Endothelial cell of umbilical vein (primary cell): ENCODE results near the gene ARMH3. TPM values are rescaled to one million over a fixed set of nuclear protein-coding genes. Genes with fewer than 3 reads are reported as not detected.

Source experiments
- BruUV-seq: library from RNA; stranded (reverse); fragments of 400-500 nt; replicated peaks from 2 replicates; lab custom pipeline; 2021; lab: Mats Ljungman, UMichigan
- CTCF ChIA-PET: fragments of 300-600, 350-600 bp; sonication (Branson Sonifier 250); formaldehyde crosslinking; loops from one replicate; lab custom pipeline; 2021; ENCODE audit warnings: antibody characterized with exemption, inconsistent platforms; lab: Charles Lee
- POLR2A ChIA-PET: fragments of 300-600, 350-600 bp; sonication (Branson Sonifier 250); formaldehyde crosslinking; loops from one replicate; lab custom pipeline; 2021; ENCODE audit warnings: antibody characterized with exemption, inconsistent platforms; lab: Charles Lee
- DNase-seq: peaks from one replicate; pipeline ENCODE4 v3.0.0-alpha.2; 2011; ENCODE audit warnings: low read depth, low spot score
- FAIRE-seq: peaks from 2 replicates; lab custom pipeline; 2011; peaks lifted over from hg19 to GRCh38; lab: Jason Lieb, UNC
- H2AFZ ChIP-seq: 2 replicates; pipeline ENCODE4 v1.6.0; 2012; ENCODE audit warnings: low read depth, low read length, control low read depth, inconsistent platforms
- H3K27ac ChIP-seq: 2 replicates; pipeline ENCODE4 v1.5.1; 2011; ENCODE audit warnings: low read depth, mild to moderate bottlenecking, control low read depth, low read length, moderate library complexity; ENCODE audit not compliant: insufficient read depth
- H3K27me3 ChIP-seq, 2 experiments: 2 replicates each; pipeline versions ENCODE4 v1.6.0 to v1.6.1; 2011; ENCODE audit warnings: low read length in 2 of 2, mixed read lengths in 1 of 2; ENCODE audit not compliant: control insufficient read depth in 2 of 2, insufficient read depth in 2 of 2
- H3K36me3 ChIP-seq, 2 experiments: 2 replicates in 1 of 2; 3 replicates in 1 of 2; pipeline ENCODE4 v1.5.1; 2011; ENCODE audit warnings: low read length in 2 of 2, mild to moderate bottlenecking in 1 of 2, moderate library complexity in 1 of 2; ENCODE audit not compliant: control insufficient read depth in 2 of 2, insufficient read depth in 2 of 2; ENCODE audit errors: extremely low read depth in 1 of 2
- H3K4me1 ChIP-seq: 3 replicates; pipeline ENCODE4 v1.5.1; 2011; ENCODE audit warnings: mild to moderate bottlenecking, low read length; ENCODE audit not compliant: control insufficient read depth, insufficient read depth; ENCODE audit errors: extremely low read depth
- H3K4me2 ChIP-seq: 2 replicates; pipeline ENCODE4 v1.6.1; 2011; ENCODE audit warnings: low read length, control low read depth, mixed read lengths; ENCODE audit not compliant: insufficient read depth
- H3K4me3 ChIP-seq, 3 experiments: fragments of 200-600 bp in 1 of 3; sonication (generic), shearing (Covaris generic) in 1 of 3; replicated peaks in 1 of 3; 2 replicates each; pipeline ENCODE4 v1.5.1; 2011 to 2016; ENCODE audit warnings: control low read depth in 3 of 3, low read length in 3 of 3, mild to moderate bottlenecking in 2 of 3, inconsistent platforms in 1 of 3, low read depth in 1 of 3, moderate library complexity in 1 of 3; ENCODE audit not compliant: insufficient read depth in 1 of 3
- H3K79me2 ChIP-seq: 2 replicates; pipeline ENCODE4 v1.6.0; 2012; ENCODE audit warnings: low read length, inconsistent platforms; ENCODE audit not compliant: control insufficient read depth, insufficient read depth
- H3K9ac ChIP-seq: replicated peaks from 2 replicates; pipeline ENCODE3; 2011; ENCODE audit warnings: low read length, control low read depth; ENCODE audit not compliant: insufficient read depth; ENCODE audit errors: extremely low read depth
- H3K9me1 ChIP-seq: replicated peaks from 3 replicates; pipeline ENCODE4 v1.6.0; 2011; ENCODE audit warnings: mild to moderate bottlenecking, low read length; ENCODE audit not compliant: control insufficient read depth, insufficient read depth; ENCODE audit errors: extremely low read depth
- H3K9me3 ChIP-seq: replicated peaks from 2 replicates; pipeline ENCODE4 v1.5.1; 2012; ENCODE audit warnings: low read length, inconsistent platforms; ENCODE audit not compliant: control insufficient read depth, insufficient read depth
- H4K20me1 ChIP-seq: replicated peaks from 2 replicates; pipeline ENCODE3; 2011; ENCODE audit warnings: mild to moderate bottlenecking, low read length; ENCODE audit not compliant: control insufficient read depth, insufficient read depth; ENCODE audit errors: extremely low read depth
- CTCF ChIP-seq, 2 donors: IDR thresholded peaks; 1 replicate in 1 of 2; 2 replicates in 1 of 2; pipeline ENCODE4 v1.5.1; 2011; ENCODE audit warnings: low read length in 2 of 2, mild to moderate bottlenecking in 2 of 2, moderate library complexity in 2 of 2, control low read depth in 1 of 2, inconsistent platforms in 1 of 2, low read depth in 1 of 2; ENCODE audit not compliant: insufficient read depth in 1 of 2; ENCODE audit errors: extremely low read depth in 1 of 2
- EZH2 ChIP-seq: IDR thresholded peaks from 2 replicates; pipeline ENCODE4 v1.6.1; 2012; ENCODE audit warnings: borderline replicate concordance, low read depth, mild to moderate bottlenecking, moderate library complexity, low read length, inconsistent platforms; ENCODE audit not compliant: severe bottlenecking
- FOS ChIP-seq: IDR thresholded peaks from 2 replicates; pipeline ENCODE4 v1.6.1; 2011; ENCODE audit warnings: mild to moderate bottlenecking, low read length, moderate library complexity, borderline replicate concordance; ENCODE audit not compliant: insufficient read depth
- GATA2 ChIP-seq: IDR thresholded peaks from 2 replicates; pipeline ENCODE4 v1.7.0; 2011; ENCODE audit warnings: low read depth, mild to moderate bottlenecking, moderate library complexity, mixed read lengths, low read length; ENCODE audit not compliant: insufficient read length, insufficient read depth
- JUN ChIP-seq: IDR thresholded peaks from 2 replicates; pipeline ENCODE4 v1.6.1; 2011; ENCODE audit warnings: borderline replicate concordance, low read depth; ENCODE audit not compliant: insufficient read length, insufficient read depth
- MAX ChIP-seq: IDR thresholded peaks from 2 replicates; pipeline ENCODE4 v1.6.1; 2011; ENCODE audit not compliant: insufficient read depth, insufficient read length
- MYC ChIP-seq: IDR thresholded peaks from one replicate; pipeline ENCODE4 v1.6.1; 2011; ENCODE audit warnings: mild to moderate bottlenecking, low read depth, low read length
- POLR2A ChIP-seq: IDR thresholded peaks from 2 replicates; pipeline ENCODE4 v1.6.1; 2012; ENCODE audit warnings: low read depth, mild to moderate bottlenecking, control low read depth, low read length
- POLR2AphosphoS5 ChIP-seq: IDR thresholded peaks from 2 replicates; pipeline ENCODE4 v1.6.1; 2012; ENCODE audit warnings: low read depth, mild to moderate bottlenecking, control low read depth, low read length, moderate library complexity; ENCODE audit not compliant: insufficient read depth
- dilution Hi-C: fragments of 300-500 bp; cut with MboI; formaldehyde crosslinking; loops from one replicate; pipeline ENCODE4 v1.15.0; 2019; ENCODE audit warnings: low sequenced_read_pairs; ENCODE audit not compliant: extremely low pct_ligation_motif_present
- intact Hi-C: fragments of 100-400 bp; cut with micrococcal nuclease; formaldehyde crosslinking; loops from one replicate; pipeline ENCODE4 v1.10.0; 2022
- polyA plus RNA-seq, 4 experiments: library from polyadenylated mRNA; depleted of rRNA in 3 of 4; stranded (reverse) in 3 of 4; unstranded in 1 of 4; fragments of >200 nt; gene quantifications; 2 replicates each; pipeline versions ENCODE4 v1.2.1 to v1.2.3, GENCODE V29; 2011 to 2012; ENCODE audit warnings: missing spikeins in 1 of 4
- total RNA-seq: library from RNA; stranded (reverse); gene quantifications from 2 replicates; pipeline ENCODE4 v1.2.3, GENCODE V29; 2021

The ARMH3 gene
- total and polyA plus RNA-seq, 2 donors (not counting 3 experiments of a cell fraction or from before 2014, with no cell fraction given) = 13.1 to 17.6 TPM

- no peak overlapping the region for H3K4me2 ChIP-seq
- H3K9ac ChIP-seq = no peak overlapping the region
- no peak for TF ChIP-seq CTCF (IDR thresholded peaks at IDR 0.05; ENCODE audit: extremely low read depth in 1 of 2, insufficient read depth in 1 of 2, low read depth in 1 of 2, low read length in 2 of 2)
- no peak for TF ChIP-seq POLR2A
- no peak for TF ChIP-seq JUN
- no peak for TF ChIP-seq GATA2
- no peak for TF ChIP-seq MYC
- TF ChIP-seq MAX = no peak
- no peak for TF ChIP-seq FOS
- TF ChIP-seq EZH2 = no peak
- no peak for TF ChIP-seq POLR2AphosphoS5
- no peak overlapping the region for H3K27ac ChIP-seq
- no peak overlapping the region for H2AFZ ChIP-seq
- H3K79me2 ChIP-seq = no peaks in the 10 kb centered on the region
- H3K9me3 ChIP-seq = no peaks in the 10 kb centered on the region
- H3K4me1 ChIP-seq = no peaks in the 10 kb centered on the region
- no TSS peak for BruUV-seq
- no peaks in the 10 kb centered on the region for H3K36me3 ChIP-seq
- no peaks in the 10 kb centered on the region for H3K9me1 ChIP-seq
- intact Hi-C loops = no loop called here
- POLR2A ChIA-PET = no interaction called here
- FAIRE-seq (no peak), DNase-seq (no peak)
- no peaks in the 10 kb centered on the region for H3K27me3 ChIP-seq
- CTCF ChIA-PET = interaction anchor here (2.3 to 2.8 kb wide), 2 partner anchors 34 to 86 kb away, joined by 7 to 13 read pairs; no protein-coding TSS in a partner anchor
- no peaks in the 10 kb centered on the region for H4K20me1 ChIP-seq
- dilution Hi-C loops = no loop called here
- H3K4me3 ChIP-seq = no peak overlapping the region
These were observed 132.7 kb downstream of the ARMH3 start for GRCh38 chr10:101923256-101923655.
